Peyer's patch (tissue), 4 donors: ENCODE results near the gene TMEM170B. TPM values are rescaled to one million over a fixed set of nuclear protein-coding genes. Genes with fewer than 3 reads are reported as not detected.
"Not testable (repeated sequence)": the region's sequence is repeated elsewhere in the genome, so short reads cannot be mapped to it uniquely, and the experiment has no call there.

ENCODE experiments used
- DNase-seq, 3 donors: peaks; one replicate each; pipeline ENCODE4 v3.0.0-alpha.2; 2017 to 2019
- H3K27ac ChIP-seq, 4 donors: fragments of 200-600 bp; sonication (generic); one replicate each; pipeline ENCODE4 v1.5.1; 2016 to 2019
- H3K27me3 ChIP-seq, 2 donors: fragments of 200-600 bp; sonication (generic); one replicate each; pipeline ENCODE4 v1.5.1; 2019
- H3K36me3 ChIP-seq, 3 donors: fragments of 200-600 bp; sonication (generic); one replicate each; pipeline ENCODE4 v1.5.1; 2016 to 2019
- H3K4me1 ChIP-seq, 4 donors: fragments of 200-600 bp; sonication (generic); one replicate each; pipeline ENCODE4 v1.5.1; 2016 to 2019
- H3K4me3 ChIP-seq, 4 donors: fragments of 200-600 bp; sonication (generic); 1 replicate in 3 of 4; 2 replicates in 1 of 4; pipeline ENCODE4 v1.5.1; 2016 to 2019; ENCODE audit warnings: mild to moderate bottlenecking in 1 of 4
- H3K9me3 ChIP-seq, 4 donors: fragments of 200-600 bp; sonication (generic); one replicate each; pipeline ENCODE4 v1.5.1; 2016 to 2019; ENCODE audit warnings: mild to moderate bottlenecking in 1 of 4
- CTCF ChIP-seq, 6 experiments: fragments of 450-650 bp in 4 of 6; fragments of 200-600 bp in 2 of 6; sonication (generic) in 1 of 6; IDR thresholded peaks; one replicate each; pipeline ENCODE4 v1.5.1; 2017 to 2019; ENCODE audit warnings: antibody characterized with exemption in 6 of 6, mild to moderate bottlenecking in 3 of 6, moderate library complexity in 1 of 6
- POLR2A ChIP-seq, 2 donors: fragments of 450-650 bp; IDR thresholded peaks; one replicate each; pipeline ENCODE4 v1.5.1; 2017; ENCODE audit warnings: antibody characterized with exemption in 2 of 2, mild to moderate bottlenecking in 2 of 2, moderate library complexity in 2 of 2
- total RNA-seq, 4 donors: library from RNA; depleted of rRNA; stranded (reverse); fragments of >200 nt; gene quantifications; one replicate each; pipeline ENCODE4 v1.1.0, GENCODE V29; 2016

The TMEM170B gene
- total RNA-seq, 4 donors from 2014 or later, result 0.35 to 1.7 (median 0.96) TPM

DNA sequence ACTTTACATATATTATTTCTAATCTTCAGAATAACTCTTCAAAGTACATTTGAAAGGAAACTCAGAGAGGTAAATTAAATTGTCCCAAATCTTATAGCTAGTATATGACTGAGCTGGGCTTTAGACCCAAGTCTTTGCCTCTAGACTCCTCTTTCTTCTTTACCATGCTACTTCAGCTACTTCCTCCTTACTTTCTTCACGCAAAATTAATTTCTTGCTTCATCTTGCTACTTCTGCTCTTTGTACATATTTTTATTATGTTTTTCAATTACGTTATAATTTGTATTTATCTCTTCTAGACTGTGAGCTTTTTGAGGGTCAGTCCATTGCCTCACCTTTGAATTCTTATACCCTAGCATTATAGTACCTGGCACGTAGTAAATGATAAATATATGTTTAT is 5.3 kb downstream of the TMEM170B start:
- no peak overlapping the region for H3K27ac ChIP-seq

DNA sequence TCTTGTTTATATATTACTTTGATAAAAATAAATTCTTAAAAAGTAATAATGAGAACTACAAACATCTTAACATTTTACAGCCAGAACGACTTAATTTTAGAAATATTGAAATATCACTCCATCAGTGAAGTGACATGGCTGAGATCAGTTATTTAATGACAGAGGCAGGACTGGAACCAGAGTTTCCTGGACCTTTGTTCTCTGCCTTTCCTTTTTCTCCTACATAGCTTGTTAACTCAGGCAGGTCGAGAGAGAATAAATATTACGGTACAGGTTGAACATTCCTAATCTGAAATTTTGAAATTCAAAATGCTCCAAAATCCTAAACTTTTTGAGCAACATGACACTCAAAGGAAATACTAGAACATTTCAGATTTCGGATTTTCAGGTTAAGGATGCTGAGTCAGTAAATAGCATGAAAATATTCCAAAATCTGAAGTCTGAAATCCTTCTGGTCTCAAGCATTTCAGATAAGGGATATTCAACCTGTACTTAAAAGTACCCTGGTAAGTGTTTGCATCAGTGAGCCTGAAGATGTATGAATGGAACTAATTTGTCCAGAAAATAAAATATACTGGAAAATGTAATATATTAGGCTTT is 6.5 kb downstream of the TMEM170B start:
- TF ChIP-seq POLR2A (IDR thresholded peaks at IDR 0.05), result no peak
- no peak for TF ChIP-seq CTCF (IDR thresholded peaks at IDR 0.05)

More for the DNA sequence above, 5.3 kb downstream of the TMEM170B start:
- Histone ChIP-seq H3K9me3 (no peaks in the 10 kb centered on the region), H3K4me3 (no peak overlapping the region), H3K27me3 (no peaks in the 10 kb centered on the region), H3K4me1 (peaks cover 0 to 3% (median 0%) of the 10 kb centered on the region in 4 donors), H3K36me3 (no peaks in the 10 kb centered on the region)
- DNase-seq, result no peak
- TF ChIP-seq POLR2A (IDR thresholded peaks at IDR 0.05), result no peak
- TF ChIP-seq CTCF (IDR thresholded peaks at IDR 0.05), result no peak

DNA sequence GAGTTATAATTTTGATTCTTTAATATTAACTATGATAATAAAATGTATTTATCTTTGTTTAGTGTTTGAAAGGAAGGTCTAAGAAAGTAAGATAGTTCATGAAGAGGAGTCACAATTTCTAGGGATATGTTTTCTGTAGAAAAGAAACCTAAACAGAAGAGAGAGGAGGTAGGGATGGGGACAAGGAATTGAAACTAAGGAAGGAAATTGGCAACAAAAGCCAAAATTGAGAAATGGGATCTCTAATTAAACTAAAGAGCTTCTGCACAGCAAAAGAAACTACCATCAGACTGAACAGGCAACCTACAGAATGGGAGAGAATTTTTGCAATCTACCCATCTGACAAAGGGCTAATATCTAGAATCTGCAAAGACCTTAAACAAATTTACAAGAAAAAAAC is 10.3 kb downstream of the TMEM170B start:
- not testable (repeated sequence) for H3K27ac ChIP-seq, H3K36me3 ChIP-seq, H3K9me3 ChIP-seq, H3K4me3 ChIP-seq, H3K27me3 ChIP-seq, DNase-seq, H3K4me1 ChIP-seq

More for the DNA sequence above, 6.5 kb downstream of the TMEM170B start:
- Histone ChIP-seq H3K27me3 (no peaks in the 10 kb centered on the region), H3K4me1 (no peaks in the 10 kb centered on the region), H3K4me3 (no peak overlapping the region), H3K36me3 (no peaks in the 10 kb centered on the region), H3K27ac (no peak overlapping the region), H3K9me3 (no peaks in the 10 kb centered on the region)
- no peak for DNase-seq

- not testable (repeated sequence) for H3K36me3 ChIP-seq, H3K27me3 ChIP-seq, DNase-seq, H3K4me3 ChIP-seq, H3K9me3 ChIP-seq, H3K4me1 ChIP-seq, H3K27ac ChIP-seq
These were observed 11.0 kb downstream of the TMEM170B start for GRCh38 chr6:11548578-11548977.

- DNase-seq, result no peak
- Histone ChIP-seq H3K4me1 (no peaks in the 10 kb centered on the region), H3K27me3 (no peaks in the 10 kb centered on the region), H3K36me3 (no peaks in the 10 kb centered on the region), H3K27ac (no peak overlapping the region), H3K9me3 (no peaks in the 10 kb centered on the region), H3K4me3 (no peak overlapping the region)
- TF ChIP-seq CTCF (IDR thresholded peaks at IDR 0.05), result no peak
- TF ChIP-seq POLR2A (IDR thresholded peaks at IDR 0.05), result no peak
These were observed 13.5 kb downstream of the TMEM170B start for GRCh38 chr6:11551053-11551452.

DNA sequence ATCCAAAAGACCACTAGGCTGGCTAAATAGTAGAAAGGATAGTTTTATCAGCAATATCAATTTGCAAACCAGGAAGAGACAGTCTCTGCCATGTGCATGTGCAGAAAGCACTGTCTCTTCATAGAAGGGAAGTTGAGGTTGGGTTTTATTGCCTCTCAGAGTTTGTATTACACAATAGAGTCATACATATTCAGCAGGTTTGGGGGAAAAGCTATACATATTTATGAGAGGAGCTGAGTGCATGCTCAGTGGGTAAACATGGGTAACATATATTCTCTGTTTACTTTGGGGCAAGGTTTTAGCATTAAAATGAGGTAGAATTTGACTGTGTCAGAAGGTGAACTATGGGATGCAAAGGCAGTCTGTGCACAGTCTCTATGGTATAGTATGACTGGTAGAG is 14.9 kb downstream of the TMEM170B start:
- no peaks in the 10 kb centered on the region for H3K36me3 ChIP-seq
- no peak overlapping the region for H3K27ac ChIP-seq
- H3K4me3 ChIP-seq, result no peak overlapping the region
- DNase-seq, result no peak
- no peaks in the 10 kb centered on the region for H3K9me3 ChIP-seq
- H3K4me1 ChIP-seq, result no peaks in the 10 kb centered on the region
- TF ChIP-seq CTCF (IDR thresholded peaks at IDR 0.05), result no peak
- TF ChIP-seq POLR2A (IDR thresholded peaks at IDR 0.05), result no peak
- no peaks in the 10 kb centered on the region for H3K27me3 ChIP-seq

DNA sequence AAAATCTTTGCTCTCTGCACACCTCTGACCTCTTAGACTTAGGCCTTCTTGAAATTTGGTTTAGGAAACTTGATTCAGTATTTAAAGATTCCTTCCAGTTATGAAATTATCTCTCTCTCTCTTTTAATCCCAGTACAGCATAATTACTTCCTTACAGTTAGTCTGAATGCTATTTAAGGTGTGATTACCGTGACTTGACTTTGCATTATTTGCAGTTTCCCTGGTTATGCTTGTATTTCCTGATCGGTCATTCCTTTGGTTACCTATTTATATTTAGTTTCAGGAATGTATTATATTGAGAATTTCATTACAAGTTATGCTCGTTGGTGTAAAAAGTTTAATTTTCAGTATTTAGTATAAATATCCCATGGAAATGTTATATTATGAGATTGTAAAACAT is 16.3 kb downstream of the TMEM170B start:
- Histone ChIP-seq H3K27ac (no peak overlapping the region), H3K4me3 (no peak overlapping the region), H3K27me3 (no peaks in the 10 kb centered on the region), H3K9me3 (no peaks in the 10 kb centered on the region), H3K4me1 (no peaks in the 10 kb centered on the region), H3K36me3 (no peaks in the 10 kb centered on the region)
- TF ChIP-seq POLR2A (IDR thresholded peaks at IDR 0.05) (no peak), CTCF (IDR thresholded peaks at IDR 0.05) (no peak)
- no peak for DNase-seq
